H9 (cell line): ENCODE data around the gene HOXB1. TPM values are rescaled to one million over a fixed set of nuclear protein-coding genes. Genes with fewer than 3 reads are reported as not detected.

Source experiments
- DNase-seq: peaks from one replicate; pipeline ENCODE4 v3.0.0-alpha.2; 2017
- H2AFZ ChIP-seq: one replicate; pipeline ENCODE4 v1.6.1; 2013; ENCODE audit warnings: mild to moderate bottlenecking, low read length, control low read depth, moderate library complexity
- H2AK5ac ChIP-seq: 2 replicates; pipeline ENCODE4 v1.6.1; 2013; ENCODE audit warnings: low read length, control low read depth, mixed read lengths; ENCODE audit not compliant: insufficient read length
- H2BK120ac ChIP-seq: one replicate; pipeline ENCODE4 v1.6.1; 2013; ENCODE audit warnings: low read depth, mild to moderate bottlenecking, low read length, control low read depth, inconsistent platforms; ENCODE audit not compliant: poor library complexity, severe bottlenecking
- H2BK12ac ChIP-seq: 2 replicates; pipeline ENCODE4 v1.6.1; 2013; ENCODE audit warnings: low read length, control low read depth, mixed read lengths, low read depth; ENCODE audit not compliant: insufficient read length
- H2BK15ac ChIP-seq: 2 replicates; pipeline ENCODE4 v1.6.1; 2013; ENCODE audit warnings: low read depth, low read length, control low read depth
- H2BK20ac ChIP-seq: one replicate; pipeline ENCODE4 v1.6.1; 2013; ENCODE audit warnings: low read depth, mild to moderate bottlenecking, low read length, control low read depth, inconsistent platforms; ENCODE audit not compliant: poor library complexity, severe bottlenecking
- H2BK5ac ChIP-seq: 2 replicates; pipeline ENCODE4 v1.6.1; 2013; ENCODE audit warnings: low read length, control low read depth, mixed read lengths; ENCODE audit not compliant: insufficient read length
- H3K14ac ChIP-seq: 2 replicates; pipeline ENCODE4 v1.6.1; 2013; ENCODE audit warnings: low read length, control low read depth; ENCODE audit not compliant: insufficient read depth
- H3K18ac ChIP-seq: 2 replicates; pipeline ENCODE4 v1.6.1; 2013; ENCODE audit warnings: low read depth, mild to moderate bottlenecking, mixed read lengths, low read length, control low read depth; ENCODE audit not compliant: insufficient read length
- H3K23ac ChIP-seq: 2 replicates; pipeline ENCODE4 v1.6.1; 2013; ENCODE audit warnings: low read length, control low read depth, mixed read lengths, low read depth; ENCODE audit not compliant: insufficient read length
- H3K23me2 ChIP-seq: 2 replicates; pipeline ENCODE4 v1.6.1; 2013; ENCODE audit warnings: low read depth, mild to moderate bottlenecking, mixed read lengths, low read length, control low read depth; ENCODE audit not compliant: insufficient read length, poor library complexity, severe bottlenecking
- H3K27ac ChIP-seq: 2 replicates; pipeline ENCODE4 v1.5.1; 2013; ENCODE audit warnings: low read length, control low read depth, mixed read lengths, low read depth; ENCODE audit not compliant: insufficient read length
- H3K27me3 ChIP-seq: 2 replicates; pipeline ENCODE4 v1.6.1; 2013; ENCODE audit warnings: low read length, control low read depth, inconsistent platforms; ENCODE audit not compliant: insufficient read depth
- H3K4ac ChIP-seq: 2 replicates; pipeline ENCODE4 v1.6.1; 2013; ENCODE audit warnings: low read depth, mild to moderate bottlenecking, control low read depth, inconsistent platforms, low read length, moderate library complexity
- H3K4me1 ChIP-seq: 2 replicates; pipeline ENCODE4 v1.6.1; 2013; ENCODE audit warnings: low read length, control low read depth, inconsistent platforms; ENCODE audit not compliant: insufficient read depth
- H3K4me2 ChIP-seq: 2 replicates; pipeline ENCODE4 v1.6.1; 2013; ENCODE audit warnings: low read length, control low read depth, mixed read lengths; ENCODE audit not compliant: insufficient read length, insufficient read depth
- H3K56ac ChIP-seq: 2 replicates; pipeline ENCODE4 v1.6.1; 2013; ENCODE audit warnings: low read depth, mild to moderate bottlenecking, mixed read lengths, low read length, control low read depth; ENCODE audit not compliant: insufficient read length
- H3K79me1 ChIP-seq: 2 replicates; pipeline ENCODE4 v1.6.1; 2013; ENCODE audit warnings: low read depth, mild to moderate bottlenecking, moderate library complexity, low read length, control low read depth, inconsistent platforms; ENCODE audit not compliant: insufficient read depth, poor library complexity, severe bottlenecking
- H3K79me2 ChIP-seq: 2 replicates; pipeline ENCODE4 v1.6.1; 2013; ENCODE audit warnings: low read length, control low read depth, inconsistent platforms; ENCODE audit not compliant: insufficient read depth
- H3K9ac ChIP-seq: 2 replicates; pipeline ENCODE4 v1.6.1; 2013; ENCODE audit warnings: low read length, control low read depth, mixed read lengths; ENCODE audit not compliant: insufficient read length; ENCODE audit errors: extremely low read depth
- H3K9me3 ChIP-seq: one replicate; pipeline ENCODE4 v1.6.1; 2013; ENCODE audit warnings: low read depth, low read length, inconsistent platforms; ENCODE audit not compliant: control insufficient read depth
- H3T11ph ChIP-seq: one replicate; pipeline ENCODE4 v1.6.1; 2013; ENCODE audit warnings: mild to moderate bottlenecking, low read length, control low read depth, inconsistent platforms
- H4K20me1 ChIP-seq: one replicate; pipeline ENCODE4 v1.6.1; 2013; ENCODE audit not compliant: control insufficient read depth, insufficient read length, insufficient read depth
- H4K5ac ChIP-seq: 2 replicates; pipeline ENCODE4 v1.6.1; 2013; ENCODE audit warnings: low read depth, mild to moderate bottlenecking, mixed read lengths, low read length, control low read depth; ENCODE audit not compliant: insufficient read length
- H4K8ac ChIP-seq: replicated peaks from 2 replicates; pipeline ENCODE4 v1.6.1; 2013; ENCODE audit warnings: low read length, control low read depth, mixed read lengths, low read depth; ENCODE audit not compliant: insufficient read length
- H4K91ac ChIP-seq: 2 replicates; pipeline ENCODE4 v1.6.1; 2013; ENCODE audit warnings: low read depth, mild to moderate bottlenecking, moderate library complexity, mixed read lengths, low read length, control low read depth; ENCODE audit not compliant: insufficient read length
- H3K27ac Mint-ChIP-seq, 3 experiments: 2 replicates in 2 of 3; 3 replicates in 1 of 3; pipeline ENCODE4 v1.8.0; 2020 to 2021; ENCODE audit warnings: mixed read lengths in 3 of 3, mild to moderate bottlenecking in 1 of 3, moderate library complexity in 1 of 3
- H3K27me3 Mint-ChIP-seq: 2 replicates; pipeline ENCODE4 v1.8.0; 2021; ENCODE audit warnings: low read depth, mild to moderate bottlenecking, moderate library complexity, mixed read lengths
- H3K36me3 Mint-ChIP-seq, 3 experiments: 2 replicates in 2 of 3; 3 replicates in 1 of 3; pipeline ENCODE4 v1.8.0; 2020 to 2021; ENCODE audit warnings: low read depth in 3 of 3, mixed read lengths in 3 of 3; ENCODE audit not compliant: insufficient read depth in 1 of 3
- H3K4me1 Mint-ChIP-seq, 2 experiments: 2 replicates each; pipeline ENCODE4 v1.8.0; 2020; ENCODE audit warnings: mixed read lengths in 2 of 2
- H3K4me3 Mint-ChIP-seq, 2 experiments: 2 replicates in 1 of 2; 3 replicates in 1 of 2; pipeline ENCODE4 v1.8.0; 2020 to 2021; ENCODE audit warnings: mild to moderate bottlenecking in 2 of 2, mixed read lengths in 2 of 2, moderate library complexity in 1 of 2
- H3K9me3 Mint-ChIP-seq, 2 experiments: 2 replicates in 1 of 2; 3 replicates in 1 of 2; pipeline ENCODE4 v1.8.0; 2020; ENCODE audit warnings: mild to moderate bottlenecking in 2 of 2, mixed read lengths in 2 of 2, moderate library complexity in 1 of 2
- WGBS: extraction: QIAGEN DNeasy Blood & Tissue Kit; methylation state at CpG from one replicate; pipeline ENCODE4 v1.1.7; 2013; ENCODE audit warnings: missing lambda C conversion rate, low lambda C conversion rate, mixed read lengths; ENCODE audit not compliant: insufficient read length; ENCODE audit errors: extremely low coverage; 5-methylcytosine and 5-hydroxymethylcytosine counted together
- total RNA-seq: library from RNA; stranded (reverse); gene quantifications from 2 replicates; pipeline ENCODE4 v1.2.1, GENCODE V29; 2021
- TF ChIP-seq, protein P1 (sequence below): fragments of 200-600 bp; sonication (generic); conservative IDR thresholded peaks from 3 replicates; pipeline ENCODE4 v1.8.0; 2021; ENCODE audit warnings: antibody characterized with exemption, mild to moderate bottlenecking

The HOXB1 gene
- total RNA-seq, 1 experiment from 2014 or later = not detected

DNA sequence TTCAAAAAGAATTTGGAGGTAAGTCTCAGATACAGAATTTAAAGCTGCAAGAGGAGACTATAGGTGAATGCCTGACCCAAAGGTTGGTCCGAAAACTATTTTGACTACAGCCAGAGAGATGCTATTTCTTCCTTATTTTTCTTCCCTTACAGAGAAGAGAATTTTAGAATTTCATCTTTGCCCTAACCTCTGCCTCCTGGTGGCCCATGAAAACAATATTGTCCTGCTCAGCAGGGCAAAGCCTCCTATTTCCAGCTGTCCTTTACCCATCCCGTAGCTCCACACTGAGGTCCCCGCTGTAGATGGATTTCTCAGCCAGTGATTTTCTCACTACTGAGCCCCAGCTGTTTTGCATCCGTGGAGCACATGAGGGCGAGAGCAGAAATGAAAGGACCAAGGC, 24.6 kb downstream of the HOXB1 start:
- no peaks in the 10 kb centered on the region for H3K79me1 ChIP-seq
- H3K4me2 ChIP-seq = no peak overlapping the region
- H3K56ac ChIP-seq = no peak overlapping the region
- no peak overlapping the region for H3K23ac ChIP-seq
- H3K9me3 ChIP-seq = no peaks in the 10 kb centered on the region
- no peaks in the 10 kb centered on the region; a peak in 1 of 7 replicates for H3K36me3 Mint-ChIP-seq
- no peak overlapping the region for H4K8ac ChIP-seq
- H3K4me1 Mint-ChIP-seq = peaks cover 16 to 22% of the 10 kb centered on the region in 2 experiments
- TF ChIP-seq, protein P1, sequence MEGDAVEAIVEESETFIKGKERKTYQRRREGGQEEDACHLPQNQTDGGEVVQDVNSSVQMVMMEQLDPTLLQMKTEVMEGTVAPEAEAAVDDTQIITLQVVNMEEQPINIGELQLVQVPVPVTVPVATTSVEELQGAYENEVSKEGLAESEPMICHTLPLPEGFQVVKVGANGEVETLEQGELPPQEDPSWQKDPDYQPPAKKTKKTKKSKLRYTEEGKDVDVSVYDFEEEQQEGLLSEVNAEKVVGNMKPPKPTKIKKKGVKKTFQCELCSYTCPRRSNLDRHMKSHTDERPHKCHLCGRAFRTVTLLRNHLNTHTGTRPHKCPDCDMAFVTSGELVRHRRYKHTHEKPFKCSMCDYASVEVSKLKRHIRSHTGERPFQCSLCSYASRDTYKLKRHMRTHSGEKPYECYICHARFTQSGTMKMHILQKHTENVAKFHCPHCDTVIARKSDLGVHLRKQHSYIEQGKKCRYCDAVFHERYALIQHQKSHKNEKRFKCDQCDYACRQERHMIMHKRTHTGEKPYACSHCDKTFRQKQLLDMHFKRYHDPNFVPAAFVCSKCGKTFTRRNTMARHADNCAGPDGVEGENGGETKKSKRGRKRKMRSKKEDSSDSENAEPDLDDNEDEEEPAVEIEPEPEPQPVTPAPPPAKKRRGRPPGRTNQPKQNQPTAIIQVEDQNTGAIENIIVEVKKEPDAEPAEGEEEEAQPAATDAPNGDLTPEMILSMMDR = no peak
- H3K18ac ChIP-seq = no peak overlapping the region
- H3K27me3 ChIP-seq = peaks cover 3% of the 10 kb centered on the region; the same call in 1 of the 2 replicates
- no peak overlapping the region for H3T11ph ChIP-seq
- no peak overlapping the region for H4K5ac ChIP-seq
- no peak overlapping the region for H2AFZ ChIP-seq
- H2BK5ac ChIP-seq = no peak overlapping the region
- no peak overlapping the region for H3K9ac ChIP-seq
- no peaks in the 10 kb centered on the region for H3K23me2 ChIP-seq
- H3K4ac ChIP-seq = no peak overlapping the region
- no peak overlapping the region for H2BK20ac ChIP-seq
- peaks cover 75% of the 10 kb centered on the region for H3K27me3 Mint-ChIP-seq
- no peak overlapping the region for H2BK120ac ChIP-seq
- no CpG with 5 or more reads among the region's 5 CpGs for WGBS
- no peaks in the 10 kb centered on the region for H3K9me3 Mint-ChIP-seq
- 0 out of 2 replicates have a peak, but pooled peaks cover 2% of the 10 kb centered on the region for H3K79me2 ChIP-seq
- no peak overlapping the region for H3K14ac ChIP-seq
- H3K4me3 Mint-ChIP-seq = no peak overlapping the region
- H2AK5ac ChIP-seq = no peak overlapping the region
- H2BK12ac ChIP-seq = no peak overlapping the region
- no peaks in the 10 kb centered on the region for H4K20me1 ChIP-seq
- H2BK15ac ChIP-seq = no peak overlapping the region
- H3K27ac ChIP-seq = no peak overlapping the region
- no peak for DNase-seq
- H4K91ac ChIP-seq = no peak overlapping the region
- H3K4me1 ChIP-seq = no peaks in the 10 kb centered on the region
- no peak overlapping the region for H3K27ac Mint-ChIP-seq
